IPS-18c (cell line): ENCODE results near the gene SIGLEC5.

Source experiments
- H3K4me3 ChIP-seq: 2 replicates; pipeline ENCODE4 v1.7.0; 2013; ENCODE audit warnings: low read depth, mild to moderate bottlenecking, low read length, moderate library complexity; ENCODE audit not compliant: insufficient read depth
- H3K9me3 ChIP-seq: one replicate; pipeline ENCODE4 v1.6.1; 2013; ENCODE audit warnings: mild to moderate bottlenecking, low read length, moderate library complexity; ENCODE audit not compliant: control insufficient read depth, insufficient read depth

The SIGLEC5 gene

GRCh38 chr19:51639916-51640315 is 9.7 kb upstream of the SIGLEC5 start:
- peaks cover 4% of the 10 kb centered on the region for H3K9me3 ChIP-seq
- no peak overlapping the region for H3K4me3 ChIP-seq

GRCh38 chr19:51637362-51637978 is 7.3 kb upstream of the SIGLEC5 start:
- no peak overlapping the region for H3K4me3 ChIP-seq
- peaks cover 4% of the 10 kb centered on the region for H3K9me3 ChIP-seq

DNA sequence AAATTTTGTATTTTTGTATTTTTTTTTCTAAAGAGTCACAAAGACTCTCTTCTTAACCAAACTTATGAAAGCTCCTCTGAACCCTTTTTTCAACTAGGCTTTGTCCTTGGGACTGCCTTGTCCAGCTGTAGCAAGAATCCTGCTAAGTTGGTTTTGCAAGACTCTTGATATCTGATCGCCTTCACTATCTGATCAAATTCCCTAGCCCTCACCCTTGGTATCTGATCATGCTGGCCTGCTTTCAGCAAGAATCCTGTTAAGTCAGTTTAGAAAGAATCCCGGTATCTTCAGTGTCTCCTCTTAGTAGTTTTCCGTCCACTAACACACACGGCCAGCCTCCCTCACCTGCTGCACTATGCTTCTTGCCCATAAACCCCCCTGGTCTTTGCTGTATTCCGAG is 1.9 kb upstream of the SIGLEC5 start:
- Histone ChIP-seq H3K4me3 (no peak overlapping the region), H3K9me3 (peaks cover 4% of the 10 kb centered on the region)

DNA sequence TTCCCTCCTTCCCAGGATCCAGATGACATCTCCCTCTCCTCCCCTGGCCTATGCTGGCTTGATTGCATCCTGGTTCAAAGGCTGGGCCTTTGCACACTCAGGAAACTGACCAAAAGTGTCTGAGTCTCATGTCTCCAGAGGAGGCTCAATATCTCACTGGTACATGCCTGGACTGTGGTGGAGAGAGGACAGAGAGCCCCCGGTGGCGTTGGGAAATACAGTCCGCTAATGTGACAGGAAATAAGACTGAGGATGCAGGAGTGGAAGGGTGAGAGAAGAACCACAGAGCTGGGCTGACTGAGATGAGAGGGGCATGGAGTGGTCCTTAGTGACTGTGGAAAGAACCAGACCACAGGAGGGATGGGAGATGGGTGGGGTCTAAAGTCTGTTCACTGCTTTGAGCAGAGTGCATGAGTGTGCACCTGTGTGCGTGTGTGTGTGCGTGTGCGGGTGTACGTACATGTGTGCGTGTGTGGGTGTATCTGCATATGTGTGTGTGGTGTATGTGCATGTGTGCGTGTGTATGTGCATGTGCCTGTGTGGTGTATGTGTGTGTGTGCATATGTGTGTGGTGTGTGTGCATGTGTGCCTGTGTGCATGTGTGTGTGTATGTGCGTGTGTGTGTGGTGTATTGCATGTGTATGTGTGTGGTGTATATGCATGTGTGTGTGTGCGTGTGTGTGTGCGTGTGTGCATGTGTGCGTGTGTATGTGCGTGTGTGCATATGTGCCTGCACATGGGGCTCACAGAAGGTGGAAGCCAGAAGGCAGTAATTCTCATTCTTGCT is 1.9 kb downstream of the SIGLEC5 start:
- Histone ChIP-seq H3K4me3 (no peak overlapping the region), H3K9me3 (no peaks in the 10 kb centered on the region)

- H3K9me3 ChIP-seq: no peaks in the 10 kb centered on the region
- H3K4me3 ChIP-seq: no peak overlapping the region
Observed at GRCh38 chr19:51627491-51628138, 2.6 kb downstream of the SIGLEC5 start.

- Histone ChIP-seq H3K4me3 (no peak overlapping the region), H3K9me3 (no peaks in the 10 kb centered on the region)
Observed at GRCh38 chr19:51626675-51627074, 3.5 kb downstream of the SIGLEC5 start.

DNA sequence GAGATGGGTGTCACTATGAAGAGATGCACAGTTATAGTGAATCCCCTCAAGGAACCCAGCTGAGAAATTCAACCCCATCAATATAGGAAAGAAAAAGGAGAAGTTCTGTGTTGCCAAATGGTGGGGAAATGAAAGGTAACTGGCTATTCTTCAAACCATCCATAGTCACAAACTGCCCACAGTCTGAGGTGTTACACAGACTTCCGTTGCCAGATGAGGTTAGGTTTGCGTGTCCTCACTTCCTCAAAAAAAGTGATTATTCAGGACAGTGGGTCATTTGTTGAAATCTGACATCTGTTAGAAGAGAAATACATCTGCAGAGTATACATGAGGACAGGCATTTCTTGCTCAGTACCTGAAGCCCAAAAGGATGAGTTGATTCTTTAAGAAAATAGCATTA is 9.0 kb downstream of the SIGLEC5 start:
- H3K4me3 ChIP-seq: no peak overlapping the region
- no peaks in the 10 kb centered on the region for H3K9me3 ChIP-seq

- no peaks in the 10 kb centered on the region for H3K9me3 ChIP-seq
- H3K4me3 ChIP-seq: no peak overlapping the region
Observed at GRCh38 chr19:51615991-51616390, 14.2 kb downstream of the SIGLEC5 start.

DNA sequence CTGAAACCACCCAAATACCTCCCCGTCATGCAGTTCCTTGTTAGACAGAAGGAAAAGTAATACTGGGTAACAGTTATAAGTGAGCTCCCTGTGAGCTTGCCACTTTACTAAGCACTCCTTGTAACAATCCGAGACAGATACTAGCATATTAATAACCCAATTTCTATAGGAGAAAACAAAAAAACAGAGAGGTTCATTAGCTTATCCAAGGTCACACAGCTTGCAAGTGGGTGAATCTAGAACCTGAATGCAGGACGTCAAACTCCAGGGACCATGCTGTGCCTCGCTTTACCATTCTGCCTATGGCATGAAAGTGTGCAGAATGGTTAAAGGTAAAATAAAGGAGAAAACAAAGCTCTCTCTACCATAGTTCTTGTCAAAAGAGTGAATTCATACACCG is 15.4 kb downstream of the SIGLEC5 start:
- Histone ChIP-seq H3K4me3 (no peak overlapping the region), H3K9me3 (no peaks in the 10 kb centered on the region)

- no peak overlapping the region for H3K4me3 ChIP-seq
- H3K9me3 ChIP-seq: no peaks in the 10 kb centered on the region
Observed at GRCh38 chr19:51610576-51610975, 19.6 kb downstream of the SIGLEC5 start.

DNA sequence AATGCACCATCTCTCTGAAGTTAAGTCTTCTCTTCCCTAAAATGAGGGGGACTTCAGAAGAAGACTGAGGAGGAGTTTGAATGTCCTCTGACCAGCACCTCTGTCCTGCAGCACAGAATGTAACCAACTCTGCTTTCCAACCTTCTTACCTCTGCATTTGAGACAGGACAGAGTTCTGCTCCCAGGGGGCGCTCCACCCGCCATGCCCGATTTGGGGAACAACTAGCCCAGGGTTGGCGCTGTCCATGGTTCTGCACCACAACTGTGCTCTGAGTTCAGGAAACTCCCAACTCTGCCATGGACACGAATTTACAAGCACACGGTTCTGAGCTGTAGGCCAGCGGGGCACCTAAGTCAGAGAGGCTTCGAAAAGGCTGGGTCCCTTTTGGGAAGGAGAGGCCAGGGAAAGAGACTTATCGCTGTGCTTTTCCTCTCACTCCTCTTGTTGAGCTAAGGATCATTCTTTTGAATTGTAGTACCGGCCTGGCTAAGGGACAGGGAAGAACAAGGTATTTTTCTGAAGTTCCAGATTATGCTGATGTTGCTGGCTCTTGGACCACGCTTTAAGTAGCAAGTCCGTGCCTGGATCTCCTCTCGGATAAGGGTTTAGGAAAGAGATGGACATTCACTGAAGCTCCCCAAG is 22.2 kb downstream of the SIGLEC5 start:
- no peak overlapping the region for H3K4me3 ChIP-seq
- no peaks in the 10 kb centered on the region for H3K9me3 ChIP-seq

DNA sequence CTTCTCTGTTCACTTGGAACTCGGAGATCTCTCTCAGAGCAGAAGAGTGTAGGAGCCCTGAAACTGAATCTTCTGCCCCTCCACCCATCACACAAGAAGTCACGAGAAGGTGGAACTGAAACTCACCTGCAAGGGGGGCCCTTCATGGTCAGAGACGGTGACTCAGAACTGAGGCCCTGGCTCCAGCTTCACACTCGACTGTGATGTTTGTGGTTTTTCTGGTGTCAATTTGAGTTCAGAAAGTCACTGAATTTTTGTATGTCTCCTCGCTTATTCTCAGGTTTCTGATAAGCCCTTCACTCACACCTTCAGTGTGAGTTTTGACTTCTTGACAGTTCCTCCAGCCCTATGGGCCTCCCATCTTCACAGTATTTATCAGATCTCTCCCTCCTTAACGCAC is 23.1 kb downstream of the SIGLEC5 start:
- no peaks in the 10 kb centered on the region for H3K9me3 ChIP-seq
- H3K4me3 ChIP-seq: no peak overlapping the region

GRCh38 chr19:51602189-51602854 is 27.9 kb downstream of the SIGLEC5 start:
- Histone ChIP-seq H3K9me3 (no peaks in the 10 kb centered on the region), H3K4me3 (no peak overlapping the region)

- Histone ChIP-seq H3K4me3 (no peak overlapping the region), H3K9me3 (no peaks in the 10 kb centered on the region)
Observed at GRCh38 chr19:51600940-51601580, 29.1 kb downstream of the SIGLEC5 start.

DNA sequence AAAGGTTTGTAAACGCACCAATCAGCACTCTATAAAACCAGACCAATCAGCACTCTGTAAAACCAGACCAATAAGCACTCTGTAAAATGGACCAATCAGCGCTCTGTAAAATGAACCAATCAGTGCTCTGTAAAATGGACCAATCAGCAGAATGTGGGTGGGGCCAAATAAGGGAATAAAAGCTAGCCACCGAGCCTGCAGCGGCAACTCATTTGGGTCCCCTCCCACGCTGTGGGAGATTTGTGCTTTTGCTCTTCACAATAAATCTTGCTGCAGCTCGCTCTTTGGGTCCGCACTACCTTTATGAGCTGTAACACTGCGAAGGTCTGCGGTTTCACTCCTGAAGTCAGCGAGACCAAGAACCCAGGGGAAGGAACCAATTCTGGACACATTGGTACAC is 31.1 kb downstream of the SIGLEC5 start:
- H3K4me3 ChIP-seq: no peak overlapping the region
- H3K9me3 ChIP-seq: no peaks in the 10 kb centered on the region

DNA sequence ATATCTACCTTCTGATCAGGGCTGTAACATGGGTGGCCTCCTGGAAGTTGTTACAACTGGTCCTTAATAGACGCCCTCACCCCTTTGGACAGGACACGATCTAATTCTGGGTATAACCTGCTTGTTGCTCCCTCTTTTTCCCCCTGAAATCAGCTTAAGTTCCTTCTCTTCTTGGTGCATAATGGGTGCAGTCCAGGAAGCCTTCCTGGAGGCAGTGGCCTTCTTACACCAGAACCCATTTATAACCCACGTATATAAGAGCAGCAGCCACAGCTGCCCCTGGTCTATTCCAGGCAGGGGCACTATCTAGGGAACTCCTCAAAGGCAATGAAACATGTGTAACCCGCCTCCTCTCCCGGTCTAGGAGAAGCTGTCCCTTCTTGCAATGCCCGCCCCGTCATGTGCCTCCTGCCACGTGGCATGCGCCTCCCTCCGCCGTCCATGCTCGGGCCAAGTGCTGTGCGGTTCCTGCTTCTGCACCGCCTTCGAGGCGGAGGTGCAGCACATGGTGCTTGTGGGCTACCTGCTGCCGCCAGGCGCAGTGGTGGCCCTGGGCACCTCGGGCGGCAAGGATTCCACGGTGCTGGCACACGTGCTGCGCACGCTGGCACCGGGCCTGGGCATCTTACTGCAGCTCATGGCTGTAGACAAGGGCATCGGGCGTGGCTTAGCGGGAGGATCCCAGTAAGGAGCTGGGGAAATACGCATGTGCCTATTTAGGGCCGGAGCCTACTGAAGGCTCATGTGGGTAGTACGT is 31.9 kb downstream of the SIGLEC5 start:
- no peaks in the 10 kb centered on the region for H3K9me3 ChIP-seq

More for the DNA sequence above, 31.9 kb downstream of the SIGLEC5 start:
- no peak overlapping the region for H3K4me3 ChIP-seq
